ENCODE results near the gene CALM1.

The CALM1 gene

DNA sequence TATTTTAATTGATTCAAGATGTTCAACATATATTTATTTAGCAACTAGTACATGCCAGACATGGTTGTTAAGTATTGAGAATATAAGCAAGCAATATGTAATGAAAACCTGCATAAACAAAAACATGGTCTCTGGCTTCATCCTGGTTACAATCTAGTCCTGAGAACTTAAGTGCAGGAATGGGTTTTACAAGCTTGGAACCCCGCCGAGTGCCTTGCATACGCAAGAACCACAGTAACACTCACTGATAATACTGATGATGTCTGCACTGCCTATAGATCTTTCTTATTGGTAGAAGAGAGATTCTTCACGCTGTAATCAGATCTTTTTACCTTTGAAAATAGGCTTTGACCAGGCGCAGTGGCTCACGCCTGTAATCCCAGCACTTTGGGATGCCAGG lies 22.9 kb upstream of the CALM1 start:
- FAIRE-seq (no peak), DNase-seq (ENCODE audit: insufficient read length) (no peak)
- TF ChIP-seq TAF1 (IDR thresholded peaks at IDR 0.05; ENCODE audit: borderline replicate concordance, low read depth, low read length), result no peak
- TF ChIP-seq POLR2AphosphoS5 (IDR thresholded peaks at IDR 0.05; ENCODE audit: low read depth, low read length), result no peak
- TF ChIP-seq POLR2A (IDR thresholded peaks at IDR 0.05; ENCODE audit: low read depth, low read length), result no peak

DNA sequence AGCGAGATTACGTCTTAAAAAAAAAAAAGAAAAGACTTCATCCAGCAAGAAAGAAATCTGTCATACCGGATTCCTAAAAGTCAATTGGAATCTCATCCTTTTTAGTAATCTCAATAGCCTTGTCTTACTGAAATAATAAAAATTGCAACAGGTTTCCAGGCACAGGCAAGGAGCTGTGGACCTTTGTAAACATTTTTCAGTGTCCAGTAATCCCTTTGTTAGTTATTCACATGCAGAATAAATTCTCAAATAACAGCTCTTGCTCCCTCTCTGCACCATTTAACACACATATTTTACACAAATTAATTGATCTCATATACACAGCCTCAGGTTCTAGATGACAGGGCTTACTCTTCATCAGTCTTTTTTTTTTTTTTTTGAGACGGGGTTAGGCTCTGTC lies 22.0 kb upstream of the CALM1 start:
- TF ChIP-seq POLR2AphosphoS5 (IDR thresholded peaks at IDR 0.05; ENCODE audit: low read depth, low read length), result no peak
- TF ChIP-seq POLR2A (IDR thresholded peaks at IDR 0.05; ENCODE audit: low read depth, low read length), result no peak
- TF ChIP-seq TAF1 (IDR thresholded peaks at IDR 0.05; ENCODE audit: borderline replicate concordance, low read depth, low read length), result no peak
- no peak for FAIRE-seq
- no peak for DNase-seq (ENCODE audit: insufficient read length)

- FAIRE-seq, result peak; percentile 44
- TF ChIP-seq POLR2AphosphoS5 (IDR thresholded peaks at IDR 0.05; ENCODE audit: low read depth, low read length), result no peak
- no peak for TF ChIP-seq POLR2A (IDR thresholded peaks at IDR 0.05; ENCODE audit: low read depth, low read length)
- TF ChIP-seq TAF1 (IDR thresholded peaks at IDR 0.05; ENCODE audit: borderline replicate concordance, low read depth, low read length), result no peak
These were observed 20.9 kb upstream of the CALM1 start for GRCh38 chr14:90375934-90376333.

GRCh38 chr14:90378249-90378648 lies 18.6 kb upstream of the CALM1 start:
- FAIRE-seq, result no peak
- DNase-seq (ENCODE audit: insufficient read length), result no peak
- TF ChIP-seq POLR2AphosphoS5 (IDR thresholded peaks at IDR 0.05; ENCODE audit: low read depth, low read length), result no peak
- TF ChIP-seq POLR2A (IDR thresholded peaks at IDR 0.05; ENCODE audit: low read depth, low read length), result no peak
- TF ChIP-seq TAF1 (IDR thresholded peaks at IDR 0.05; ENCODE audit: borderline replicate concordance, low read depth, low read length), result no peak

More at GRCh38 chr14:90375934-90376333, 20.9 kb upstream of the CALM1 start:
- DNase-seq (ENCODE audit: insufficient read length), result no peak

DNA sequence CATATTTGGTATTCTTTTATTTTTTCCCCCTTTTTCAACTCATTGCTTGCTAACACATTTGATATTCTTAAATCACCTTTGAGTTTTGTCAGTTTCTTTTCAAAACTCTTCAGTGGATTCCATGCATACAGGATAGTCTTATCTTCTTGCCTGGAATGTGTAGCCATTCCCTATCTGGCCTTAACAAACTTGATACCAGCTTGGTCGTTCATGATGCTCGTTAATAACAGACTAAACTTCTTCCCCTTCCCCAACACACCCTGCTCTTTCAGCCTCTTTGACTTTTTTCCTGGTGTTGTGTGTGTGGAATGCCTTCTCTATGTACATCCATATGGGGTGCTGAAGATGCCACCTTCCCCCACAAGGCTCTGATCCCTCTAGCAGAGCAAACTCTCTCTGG lies 17.7 kb upstream of the CALM1 start:
- TF ChIP-seq TAF1 (IDR thresholded peaks at IDR 0.05; ENCODE audit: borderline replicate concordance, low read depth, low read length) (no peak), POLR2A (IDR thresholded peaks at IDR 0.05; ENCODE audit: low read depth, low read length) (no peak), POLR2AphosphoS5 (IDR thresholded peaks at IDR 0.05; ENCODE audit: low read depth, low read length) (no peak)
- no peak for FAIRE-seq

GRCh38 chr14:90381011-90381786 lies 15.6 kb upstream of the CALM1 start:
- DNase-seq (ENCODE audit: insufficient read length) (no peak), FAIRE-seq (peak; percentile 46)
- TF ChIP-seq POLR2AphosphoS5 (IDR thresholded peaks at IDR 0.05; ENCODE audit: low read depth, low read length) (no peak), POLR2A (IDR thresholded peaks at IDR 0.05; ENCODE audit: low read depth, low read length) (no peak), TAF1 (IDR thresholded peaks at IDR 0.05; ENCODE audit: borderline replicate concordance, low read depth, low read length) (no peak)

More for the DNA sequence above, 17.7 kb upstream of the CALM1 start:
- no peak for DNase-seq (ENCODE audit: insufficient read length)

GRCh38 chr14:90381999-90382451 lies 14.8 kb upstream of the CALM1 start:
- FAIRE-seq, result no peak
- no peak for DNase-seq (ENCODE audit: insufficient read length)
- TF ChIP-seq TAF1 (IDR thresholded peaks at IDR 0.05; ENCODE audit: borderline replicate concordance, low read depth, low read length) (no peak), POLR2AphosphoS5 (IDR thresholded peaks at IDR 0.05; ENCODE audit: low read depth, low read length) (no peak), POLR2A (IDR thresholded peaks at IDR 0.05; ENCODE audit: low read depth, low read length) (no peak)

GRCh38 chr14:90382491-90383125 lies 14.2 kb upstream of the CALM1 start:
- no peak for FAIRE-seq
- no peak; the same call in 1 of the 2 replicates for TF ChIP-seq POLR2A (IDR thresholded peaks at IDR 0.05; ENCODE audit: low read depth, low read length)
- TF ChIP-seq TAF1 (IDR thresholded peaks at IDR 0.05; ENCODE audit: borderline replicate concordance, low read depth, low read length), result peak; percentile 34; the same call in 1 of the 2 replicates
- DNase-seq (ENCODE audit: insufficient read length), result no peak

- TF ChIP-seq POLR2A (IDR thresholded peaks at IDR 0.05; ENCODE audit: low read depth, low read length), result peak; percentile 90
- TF ChIP-seq TAF1 (IDR thresholded peaks at IDR 0.05; ENCODE audit: borderline replicate concordance, low read depth, low read length), result peak; percentile 94
- peak; percentile 89 for TF ChIP-seq POLR2AphosphoS5 (IDR thresholded peaks at IDR 0.05; ENCODE audit: low read depth, low read length)
- DNase-seq (ENCODE audit: insufficient read length), result peak; percentile 88
- FAIRE-seq, result peak; percentile 96
These were observed 13.6 kb upstream of the CALM1 start for GRCh38 chr14:90383126-90383730.

DNA sequence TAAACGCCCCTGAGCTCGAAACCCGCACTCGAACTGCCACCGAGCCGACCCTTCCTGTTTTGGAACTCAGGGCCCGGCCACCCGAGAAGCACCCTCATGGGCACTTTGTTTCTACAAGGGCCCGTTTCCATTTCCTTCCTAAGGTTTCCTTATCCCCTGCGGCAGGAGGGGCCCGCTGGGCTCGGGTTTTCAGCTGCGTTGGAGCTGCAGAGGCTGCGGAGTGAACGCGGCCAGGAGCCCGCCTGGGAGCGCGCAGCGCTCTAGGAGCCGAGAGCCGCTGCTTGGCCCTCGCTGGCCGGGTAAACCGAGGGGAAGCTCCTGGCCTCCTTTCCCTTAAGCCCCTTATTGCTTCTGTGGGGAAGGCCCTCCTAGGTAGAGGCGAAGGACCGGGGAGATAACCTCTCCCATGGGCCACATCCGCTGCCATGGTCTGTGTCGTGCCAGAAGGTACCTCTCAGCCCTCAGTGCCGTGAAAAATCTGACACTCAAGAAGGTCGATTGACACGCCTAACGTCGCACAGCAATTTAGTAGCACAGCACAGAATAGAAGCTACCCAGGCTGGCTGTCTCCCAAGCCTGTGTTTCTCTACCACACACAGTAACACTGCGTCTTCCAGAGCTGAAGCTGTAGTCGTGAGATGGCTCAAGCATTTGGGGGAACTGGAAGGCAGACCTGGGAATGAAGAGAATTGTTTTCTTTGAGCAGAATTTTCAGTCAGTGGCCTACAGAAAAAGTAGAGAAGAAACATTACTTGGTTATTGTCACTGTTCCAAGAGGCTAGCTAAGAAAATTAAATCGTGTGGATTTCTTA lies 12.9 kb upstream of the CALM1 start:
- FAIRE-seq (peak; percentile 72), DNase-seq (ENCODE audit: insufficient read length) (peak; percentile 35)
- TF ChIP-seq TAF1 (IDR thresholded peaks at IDR 0.05; ENCODE audit: borderline replicate concordance, low read depth, low read length) (peak; percentile 55; the same call in 1 of the 2 replicates), POLR2A (IDR thresholded peaks at IDR 0.05; ENCODE audit: low read depth, low read length) (peak; percentile 69), POLR2AphosphoS5 (IDR thresholded peaks at IDR 0.05; ENCODE audit: low read depth, low read length) (peak; percentile 76)

DNA sequence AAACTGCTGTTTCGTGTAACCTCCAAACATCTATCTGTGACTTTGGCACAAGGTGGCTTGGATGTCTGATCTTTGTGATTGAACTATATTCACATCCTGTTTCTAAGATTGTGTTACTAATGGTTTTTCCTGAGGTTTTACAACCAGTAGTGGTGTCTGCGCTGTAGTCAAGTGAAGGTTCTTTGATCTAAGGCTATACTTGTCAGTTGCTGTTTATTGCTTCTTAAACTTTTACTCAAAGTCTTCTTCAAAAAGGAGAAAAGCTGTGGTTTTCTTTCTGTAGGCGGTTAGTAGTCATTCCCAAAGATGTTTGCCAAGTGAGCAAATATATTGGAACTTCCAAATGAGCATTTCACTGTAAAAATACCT lies 12.3 kb upstream of the CALM1 start:
- DNase-seq (ENCODE audit: insufficient read length) (no peak), FAIRE-seq (no peak)
- TF ChIP-seq TAF1 (IDR thresholded peaks at IDR 0.05; ENCODE audit: borderline replicate concordance, low read depth, low read length) (no peak), POLR2AphosphoS5 (IDR thresholded peaks at IDR 0.05; ENCODE audit: low read depth, low read length) (no peak), POLR2A (IDR thresholded peaks at IDR 0.05; ENCODE audit: low read depth, low read length) (no peak)

All from GM12892 (cell line).